ENCODE measurements around the gene SLC45A2.

The SLC45A2 gene

GRCh38 chr5:33944543-33945132, 39.9 kb downstream of the SLC45A2 start:
- TF ChIP-seq SUZ12 (IDR thresholded peaks at IDR 0.05; ENCODE audit: extremely low read depth, insufficient read depth, insufficient read length) = no peak
- TF ChIP-seq YY1 (IDR thresholded peaks at IDR 0.05; ENCODE audit: insufficient read depth, insufficient read length) = no peak
- TF ChIP-seq ZNF274 (IDR thresholded peaks at IDR 0.05; ENCODE audit: low read depth, low read length) = no peak
- H3K27me3 ChIP-seq (ENCODE audit: insufficient read depth, insufficient read length) = no peaks in the 10 kb centered on the region
- no peaks in the 10 kb centered on the region for H3K9me3 ChIP-seq (ENCODE audit: insufficient read depth, low read length)
- H3K9ac ChIP-seq (ENCODE audit: insufficient read length, low read depth) = no peak overlapping the region
- H3K36me3 ChIP-seq (ENCODE audit: insufficient read depth, insufficient read length, low read length) = no peaks in the 10 kb centered on the region
- H3K4me3 ChIP-seq (ENCODE audit: insufficient read length, low read depth) = no peak overlapping the region
- H3K4me1 ChIP-seq (ENCODE audit: insufficient read depth, insufficient read length) = no peaks in the 10 kb centered on the region
- no peak for DNase-seq (ENCODE audit: low read depth, low spot score)

- TF ChIP-seq ZNF274 (IDR thresholded peaks at IDR 0.05; ENCODE audit: low read depth, low read length) (no peak), SUZ12 (IDR thresholded peaks at IDR 0.05; ENCODE audit: extremely low read depth, insufficient read depth, insufficient read length) (no peak), YY1 (IDR thresholded peaks at IDR 0.05; ENCODE audit: insufficient read depth, insufficient read length) (no peak)
- no peaks in the 10 kb centered on the region for H3K36me3 ChIP-seq (ENCODE audit: insufficient read depth, insufficient read length, low read length)
- no peaks in the 10 kb centered on the region for H3K9me3 ChIP-seq (ENCODE audit: insufficient read depth, low read length)
- H3K4me1 ChIP-seq (ENCODE audit: insufficient read depth, insufficient read length) = no peaks in the 10 kb centered on the region
- H3K4me3 ChIP-seq (ENCODE audit: insufficient read length, low read depth) = no peak overlapping the region
- H3K27me3 ChIP-seq (ENCODE audit: insufficient read depth, insufficient read length) = peaks cover 19% of the 10 kb centered on the region
- DNase-seq (ENCODE audit: low read depth, low spot score) = no peak
- H3K9ac ChIP-seq (ENCODE audit: insufficient read length, low read depth) = no peak overlapping the region
Measured at GRCh38 chr5:33941090-33941489, 43.4 kb downstream of the SLC45A2 start.

GRCh38 chr5:33939556-33940262, 44.8 kb downstream of the SLC45A2 start:
- no peak for DNase-seq (ENCODE audit: low read depth, low spot score)
- H3K9ac ChIP-seq (ENCODE audit: insufficient read length, low read depth) = no peak overlapping the region
- H3K9me3 ChIP-seq (ENCODE audit: insufficient read depth, low read length) = no peaks in the 10 kb centered on the region
- H3K4me3 ChIP-seq (ENCODE audit: insufficient read length, low read depth) = no peak overlapping the region
- TF ChIP-seq YY1 (IDR thresholded peaks at IDR 0.05; ENCODE audit: insufficient read depth, insufficient read length) (no peak), ZNF274 (IDR thresholded peaks at IDR 0.05; ENCODE audit: low read depth, low read length) (no peak), SUZ12 (IDR thresholded peaks at IDR 0.05; ENCODE audit: extremely low read depth, insufficient read depth, insufficient read length) (no peak)
- no peaks in the 10 kb centered on the region for H3K4me1 ChIP-seq (ENCODE audit: insufficient read depth, insufficient read length)
- no peaks in the 10 kb centered on the region for H3K36me3 ChIP-seq (ENCODE audit: insufficient read depth, insufficient read length, low read length)
- peaks cover 31% of the 10 kb centered on the region for H3K27me3 ChIP-seq (ENCODE audit: insufficient read depth, insufficient read length)

GRCh38 chr5:33938881-33939280, 45.6 kb downstream of the SLC45A2 start:
- Histone ChIP-seq H3K27me3 (ENCODE audit: insufficient read depth, insufficient read length) (peaks cover 31% of the 10 kb centered on the region), H3K9ac (ENCODE audit: insufficient read length, low read depth) (no peak overlapping the region)

GRCh38 chr5:33938507-33938796, 46.0 kb downstream of the SLC45A2 start:
- TF ChIP-seq SUZ12 (IDR thresholded peaks at IDR 0.05; ENCODE audit: extremely low read depth, insufficient read depth, insufficient read length) = no peak
- no peak for TF ChIP-seq YY1 (IDR thresholded peaks at IDR 0.05; ENCODE audit: insufficient read depth, insufficient read length)
- no peak for TF ChIP-seq ZNF274 (IDR thresholded peaks at IDR 0.05; ENCODE audit: low read depth, low read length)
- H3K9me3 ChIP-seq (ENCODE audit: insufficient read depth, low read length) = no peaks in the 10 kb centered on the region
- no peak for DNase-seq (ENCODE audit: low read depth, low spot score)
- H3K4me1 ChIP-seq (ENCODE audit: insufficient read depth, insufficient read length) = no peaks in the 10 kb centered on the region
- H3K36me3 ChIP-seq (ENCODE audit: insufficient read depth, insufficient read length, low read length) = no peaks in the 10 kb centered on the region
- H3K9ac ChIP-seq (ENCODE audit: insufficient read length, low read depth) = no peak overlapping the region
- peaks cover 31% of the 10 kb centered on the region for H3K27me3 ChIP-seq (ENCODE audit: insufficient read depth, insufficient read length)
- H3K4me3 ChIP-seq (ENCODE audit: insufficient read length, low read depth) = no peak overlapping the region

More at GRCh38 chr5:33938881-33939280, 45.6 kb downstream of the SLC45A2 start:
- Histone ChIP-seq H3K36me3 (ENCODE audit: insufficient read depth, insufficient read length, low read length) (no peaks in the 10 kb centered on the region), H3K4me1 (ENCODE audit: insufficient read depth, insufficient read length) (no peaks in the 10 kb centered on the region), H3K9me3 (ENCODE audit: insufficient read depth, low read length) (no peaks in the 10 kb centered on the region), H3K4me3 (ENCODE audit: insufficient read length, low read depth) (no peak overlapping the region)
- TF ChIP-seq SUZ12 (IDR thresholded peaks at IDR 0.05; ENCODE audit: extremely low read depth, insufficient read depth, insufficient read length) (no peak), ZNF274 (IDR thresholded peaks at IDR 0.05; ENCODE audit: low read depth, low read length) (no peak), YY1 (IDR thresholded peaks at IDR 0.05; ENCODE audit: insufficient read depth, insufficient read length) (no peak)
- no peak for DNase-seq (ENCODE audit: low read depth, low spot score)

GRCh38 chr5:33937707-33938506, 46.6 kb downstream of the SLC45A2 start:
- Histone ChIP-seq H3K36me3 (ENCODE audit: insufficient read depth, insufficient read length, low read length) (no peaks in the 10 kb centered on the region), H3K4me3 (ENCODE audit: insufficient read length, low read depth) (no peak overlapping the region), H3K9ac (ENCODE audit: insufficient read length, low read depth) (no peak overlapping the region), H3K27me3 (ENCODE audit: insufficient read depth, insufficient read length) (peaks cover 31% of the 10 kb centered on the region), H3K4me1 (ENCODE audit: insufficient read depth, insufficient read length) (no peaks in the 10 kb centered on the region), H3K9me3 (ENCODE audit: insufficient read depth, low read length) (no peaks in the 10 kb centered on the region)
- no peak for TF ChIP-seq ZNF274 (IDR thresholded peaks at IDR 0.05; ENCODE audit: low read depth, low read length)
- no peak for TF ChIP-seq YY1 (IDR thresholded peaks at IDR 0.05; ENCODE audit: insufficient read depth, insufficient read length)
- no peak for TF ChIP-seq SUZ12 (IDR thresholded peaks at IDR 0.05; ENCODE audit: extremely low read depth, insufficient read depth, insufficient read length)
- DNase-seq (ENCODE audit: low read depth, low spot score) = no peak
